ENCODE data around the gene NUDT7.

DNA sequence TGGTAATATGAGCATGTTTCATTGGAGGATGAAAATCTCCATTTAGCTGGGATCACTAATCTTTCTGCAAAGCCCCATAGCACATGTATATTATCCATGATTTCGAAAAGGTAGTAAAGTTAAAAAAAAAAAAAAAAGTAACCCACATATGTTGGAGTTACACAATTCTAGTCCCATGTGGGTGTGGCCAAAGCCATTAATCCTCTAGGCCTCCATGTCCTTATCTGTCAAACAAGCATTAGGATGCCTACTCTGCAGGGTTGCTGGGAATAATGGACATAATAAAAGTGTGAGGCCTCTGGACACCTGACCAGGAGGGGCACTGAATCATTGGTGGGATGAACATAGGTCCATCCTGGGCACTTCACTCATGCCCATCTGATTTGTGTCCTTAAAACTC is 36.9 kb downstream of the NUDT7 start:
- TF ChIP-seq, protein P1, sequence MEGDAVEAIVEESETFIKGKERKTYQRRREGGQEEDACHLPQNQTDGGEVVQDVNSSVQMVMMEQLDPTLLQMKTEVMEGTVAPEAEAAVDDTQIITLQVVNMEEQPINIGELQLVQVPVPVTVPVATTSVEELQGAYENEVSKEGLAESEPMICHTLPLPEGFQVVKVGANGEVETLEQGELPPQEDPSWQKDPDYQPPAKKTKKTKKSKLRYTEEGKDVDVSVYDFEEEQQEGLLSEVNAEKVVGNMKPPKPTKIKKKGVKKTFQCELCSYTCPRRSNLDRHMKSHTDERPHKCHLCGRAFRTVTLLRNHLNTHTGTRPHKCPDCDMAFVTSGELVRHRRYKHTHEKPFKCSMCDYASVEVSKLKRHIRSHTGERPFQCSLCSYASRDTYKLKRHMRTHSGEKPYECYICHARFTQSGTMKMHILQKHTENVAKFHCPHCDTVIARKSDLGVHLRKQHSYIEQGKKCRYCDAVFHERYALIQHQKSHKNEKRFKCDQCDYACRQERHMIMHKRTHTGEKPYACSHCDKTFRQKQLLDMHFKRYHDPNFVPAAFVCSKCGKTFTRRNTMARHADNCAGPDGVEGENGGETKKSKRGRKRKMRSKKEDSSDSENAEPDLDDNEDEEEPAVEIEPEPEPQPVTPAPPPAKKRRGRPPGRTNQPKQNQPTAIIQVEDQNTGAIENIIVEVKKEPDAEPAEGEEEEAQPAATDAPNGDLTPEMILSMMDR (IDR thresholded peaks at IDR 0.05), result no peak
- no peak for TF ChIP-seq POLR2A (IDR thresholded peaks at IDR 0.05)
